KOPT-K1 (cell line): ENCODE measurements around the gene LAIR1.
"Not testable (repeated sequence)": the region's sequence is repeated elsewhere in the genome, so short reads cannot be mapped to it uniquely, and the experiment has no call there.

Source experiments
- H3K27ac ChIP-seq: fragments of 200-600 bp; sonication (generic); 2 replicates; pipeline ENCODE4 v1.5.1; 2016; ENCODE audit warnings: antibody characterized with exemption, mild to moderate bottlenecking, low read depth, low read length; ENCODE audit not compliant: poor library complexity, severe bottlenecking
- H3K36me3 ChIP-seq: fragments of 200-600 bp; sonication (generic); 2 replicates; pipeline ENCODE4 v1.5.1; 2017; ENCODE audit warnings: antibody characterized with exemption, mild to moderate bottlenecking, low read length, moderate library complexity; ENCODE audit not compliant: insufficient read depth
- H3K9me3 ChIP-seq: fragments of 200-600 bp; sonication (generic); 2 replicates; pipeline ENCODE4 v1.5.1; 2017; ENCODE audit warnings: antibody characterized with exemption, low read length, mild to moderate bottlenecking; ENCODE audit not compliant: insufficient read depth, poor library complexity, severe bottlenecking

Gene LAIR1

DNA sequence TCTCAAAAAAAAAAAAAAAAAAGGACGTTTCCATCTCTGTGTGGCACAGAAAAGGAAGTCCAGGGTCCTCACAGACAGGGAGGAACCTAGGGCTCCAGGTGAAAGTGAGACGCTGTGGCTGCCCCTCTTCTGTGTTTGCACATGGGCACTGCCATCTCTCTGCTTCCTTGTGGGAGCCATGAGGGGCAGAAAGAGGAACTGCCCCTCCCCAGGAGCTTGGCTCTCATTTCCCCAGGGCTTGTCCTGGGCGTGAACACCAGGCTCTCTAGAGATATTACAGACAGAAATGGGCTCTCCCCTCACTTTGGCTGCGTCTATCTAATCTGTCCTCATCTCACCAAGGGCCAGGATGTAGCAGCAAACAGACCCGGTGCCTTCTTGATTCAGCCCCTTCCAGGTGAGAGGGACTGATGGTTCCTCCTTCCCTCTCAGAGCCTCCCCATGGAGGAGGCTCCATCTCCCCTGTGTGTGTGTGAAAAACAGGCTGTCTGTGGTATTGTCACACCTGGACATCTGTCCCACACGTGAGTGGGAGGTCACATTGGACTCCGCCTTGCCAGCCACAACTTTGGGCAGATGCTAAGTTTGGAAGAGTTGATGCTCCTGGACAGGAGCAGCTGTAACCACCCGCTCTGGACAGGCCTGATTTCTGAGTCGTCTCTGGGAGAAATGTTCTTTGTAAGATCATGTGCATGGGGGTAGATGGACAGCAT is 24.9 kb downstream of the LAIR1 start:
- no peaks in the 10 kb centered on the region for H3K36me3 ChIP-seq
- H3K27ac ChIP-seq = no peak overlapping the region
- no peaks in the 10 kb centered on the region for H3K9me3 ChIP-seq

DNA sequence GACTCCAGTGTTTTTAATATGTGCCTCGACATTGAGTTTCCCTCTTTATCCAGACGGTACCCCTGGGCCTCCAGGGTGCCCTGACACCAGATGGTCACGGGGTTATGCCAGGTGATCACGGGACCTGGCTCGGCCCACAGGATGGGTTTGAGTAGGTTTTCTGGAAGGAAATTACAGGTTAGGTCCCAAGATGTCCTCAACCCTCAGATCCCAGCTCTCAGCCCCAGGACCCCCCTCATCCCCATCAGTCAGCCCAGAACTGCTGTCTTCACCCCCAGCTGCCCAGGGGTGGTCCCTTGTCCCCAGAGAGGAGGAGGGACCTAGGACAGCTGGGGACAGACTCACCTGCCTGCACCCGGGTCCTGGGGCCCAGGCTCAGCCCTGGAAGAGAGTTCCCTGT is 26.2 kb downstream of the LAIR1 start:
- Histone ChIP-seq H3K9me3 (no peaks in the 10 kb centered on the region), H3K36me3 (no peaks in the 10 kb centered on the region), H3K27ac (no peak overlapping the region)

DNA sequence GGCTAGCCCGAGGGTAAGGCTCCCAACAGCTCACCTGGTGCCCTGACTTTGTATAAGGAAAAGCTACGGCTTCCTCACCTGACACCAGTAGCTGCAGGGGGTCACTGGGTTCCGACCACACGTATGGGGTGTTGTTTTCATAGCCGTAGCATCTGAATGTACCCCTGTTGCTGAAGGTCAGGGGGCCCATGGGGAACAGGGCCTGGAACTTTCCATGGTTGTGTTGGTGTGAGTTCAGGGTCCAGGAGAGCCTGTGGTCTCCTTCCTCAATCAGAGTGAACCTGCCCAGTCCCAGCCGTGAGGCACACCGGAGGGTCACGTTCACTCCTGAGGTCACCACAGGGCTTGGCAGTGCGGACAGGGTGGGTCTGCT is 26.9 kb downstream of the LAIR1 start:
- Histone ChIP-seq H3K27ac (no peak overlapping the region), H3K36me3 (no peaks in the 10 kb centered on the region)

DNA sequence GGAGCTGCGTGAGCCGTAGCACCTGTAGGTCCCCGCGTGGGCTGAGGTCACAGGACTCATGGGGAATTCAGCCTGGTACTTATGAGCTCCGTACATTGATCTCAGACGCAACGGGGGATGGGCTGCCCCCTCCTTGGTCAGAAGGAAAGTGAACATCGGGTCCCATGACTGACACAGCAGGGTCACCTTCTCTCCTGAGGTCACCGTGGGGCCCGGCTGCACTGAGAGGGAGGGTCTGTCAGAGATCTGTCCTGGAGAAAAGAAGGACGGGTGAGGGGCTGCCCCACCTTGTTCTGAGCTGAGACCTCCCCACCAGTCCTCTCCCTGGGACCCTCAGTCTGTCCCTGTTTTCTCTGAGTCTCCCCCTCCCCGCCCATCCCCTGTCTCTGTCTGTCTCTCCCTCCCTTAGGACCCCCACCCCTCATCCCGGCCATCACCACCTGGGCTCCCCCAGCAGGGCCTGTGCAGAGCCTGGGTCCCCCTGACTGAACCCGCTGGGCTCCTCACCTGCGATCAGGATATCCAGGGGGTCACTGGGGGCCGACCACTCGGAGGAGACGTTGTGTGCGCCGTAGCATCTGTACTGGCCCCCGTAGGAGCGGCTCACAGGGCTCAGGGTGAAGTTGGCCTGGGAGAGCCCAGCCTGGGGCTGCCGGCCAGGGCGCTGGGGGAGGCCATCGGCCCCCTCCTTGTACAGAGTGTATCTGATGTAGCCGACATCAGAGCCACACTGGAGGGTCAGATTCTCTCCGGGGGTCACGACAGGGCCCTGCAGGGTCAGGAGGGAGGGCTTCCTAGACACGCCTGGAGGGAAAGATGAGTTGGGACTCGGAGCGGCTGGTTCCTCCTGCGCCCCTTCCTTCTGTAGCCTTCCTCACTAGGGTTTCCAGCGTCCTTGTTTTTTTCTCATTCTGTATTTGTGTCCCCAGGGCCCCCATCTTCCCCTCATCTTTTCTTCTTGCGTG is 27.6 kb downstream of the LAIR1 start:
- no peaks in the 10 kb centered on the region for H3K36me3 ChIP-seq
- H3K27ac ChIP-seq = no peak overlapping the region
- H3K9me3 ChIP-seq = no peaks in the 10 kb centered on the region

More for the DNA sequence above, 26.9 kb downstream of the LAIR1 start:
- no peaks in the 10 kb centered on the region for H3K9me3 ChIP-seq

DNA sequence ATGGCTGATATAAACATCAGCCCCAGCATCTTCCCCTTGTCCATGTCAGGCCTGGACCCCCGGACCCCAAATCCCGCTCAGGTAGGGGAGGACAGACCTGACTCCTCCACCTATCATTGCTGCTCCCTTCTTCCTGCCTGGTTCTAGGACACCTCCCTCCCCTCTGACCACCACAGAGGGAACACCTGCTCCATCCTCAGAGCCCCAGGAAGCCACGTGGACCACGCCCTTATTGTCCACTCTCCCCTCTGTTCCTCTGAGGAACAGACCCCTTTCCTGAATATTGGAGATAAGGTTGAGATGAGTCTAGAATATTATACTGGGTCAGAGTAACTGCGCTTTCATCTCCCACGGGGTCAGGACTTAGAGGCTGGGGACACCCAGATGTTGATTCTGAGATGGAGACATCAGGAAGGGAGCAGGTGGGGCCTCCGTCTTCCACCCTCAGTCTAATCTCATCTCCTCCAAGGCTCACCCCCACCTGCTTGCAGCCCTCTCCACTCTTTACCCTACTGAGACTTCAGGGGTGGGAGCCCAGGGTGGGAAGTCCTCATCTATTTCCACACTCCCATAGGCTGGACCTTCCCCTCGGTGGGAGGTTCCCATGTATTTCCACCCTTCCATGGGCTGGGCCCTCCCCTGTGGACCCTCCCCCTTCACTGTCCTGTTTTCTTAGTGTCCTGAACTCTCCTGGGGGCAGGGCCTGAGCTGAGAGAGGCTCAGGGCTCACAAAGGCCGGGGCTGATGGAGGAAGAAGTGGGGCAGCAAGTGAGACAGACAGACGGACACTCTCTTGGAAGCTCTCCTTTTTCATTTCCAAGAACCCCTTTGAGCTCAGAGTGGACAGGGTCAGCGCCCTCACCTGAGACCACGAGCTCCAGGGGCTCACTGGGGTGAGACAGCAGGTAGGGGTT is 28.5 kb downstream of the LAIR1 start:
- Histone ChIP-seq H3K9me3 (no peaks in the 10 kb centered on the region), H3K36me3 (no peaks in the 10 kb centered on the region), H3K27ac (no peak overlapping the region)

DNA sequence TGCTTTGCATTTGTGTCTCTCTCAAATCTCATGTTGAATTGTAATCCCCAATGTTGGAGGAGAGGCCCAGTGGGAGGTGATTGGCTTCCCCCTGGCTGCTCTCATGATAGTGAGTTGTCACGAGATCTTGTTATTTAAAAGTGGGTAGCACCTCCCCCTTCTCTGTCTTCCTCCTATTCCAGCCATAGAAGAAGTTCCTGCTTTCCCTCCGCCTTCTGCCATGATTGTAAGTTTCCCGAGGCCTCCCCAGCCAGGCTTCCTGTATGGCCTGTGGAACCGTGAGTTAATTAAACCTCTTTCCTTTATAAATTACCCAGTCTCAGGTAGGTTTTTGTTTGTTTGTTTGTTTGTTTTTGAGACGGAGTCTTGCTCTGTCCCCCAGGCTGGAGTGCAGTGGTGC is 29.6 kb downstream of the LAIR1 start:
- Histone ChIP-seq H3K9me3 (no peaks in the 10 kb centered on the region), H3K36me3 (no peaks in the 10 kb centered on the region), H3K27ac (no peak overlapping the region)

DNA sequence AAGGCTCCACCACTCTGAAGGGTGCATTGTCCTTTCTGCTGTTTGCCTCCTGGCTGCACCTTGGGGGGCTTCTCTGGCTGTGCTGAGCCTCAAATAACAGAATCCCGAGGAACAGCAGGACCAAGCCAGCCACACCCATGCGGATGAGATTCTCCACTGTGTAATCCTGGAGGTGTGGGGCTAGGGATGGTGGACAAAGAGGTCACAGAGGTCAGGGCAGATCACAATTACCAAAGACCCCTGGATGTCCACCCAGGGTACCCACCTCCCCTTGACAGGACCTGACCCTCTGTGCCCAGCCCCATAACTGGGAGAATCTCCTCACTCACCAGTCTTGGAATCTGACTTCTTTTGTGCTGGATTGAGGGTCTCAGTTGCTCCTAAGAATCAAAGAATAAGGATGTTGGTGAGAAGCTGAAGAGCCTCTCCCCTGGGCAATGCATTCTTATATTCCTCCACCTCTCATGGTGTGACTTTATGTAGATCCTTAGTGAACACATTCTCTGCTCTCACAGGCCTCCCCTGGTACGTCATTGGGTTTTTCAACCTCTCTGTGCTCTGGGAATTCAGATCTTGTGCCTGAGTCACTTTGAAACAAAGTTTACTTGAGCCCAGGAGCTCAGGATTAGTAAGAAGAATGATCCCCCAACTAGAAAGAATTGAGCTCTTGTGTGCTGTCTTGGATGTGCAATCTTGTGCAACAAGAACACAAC is 31.0 kb downstream of the LAIR1 start:
- H3K9me3 ChIP-seq = no peaks in the 10 kb centered on the region
- no peak overlapping the region for H3K27ac ChIP-seq
- no peaks in the 10 kb centered on the region for H3K36me3 ChIP-seq

DNA sequence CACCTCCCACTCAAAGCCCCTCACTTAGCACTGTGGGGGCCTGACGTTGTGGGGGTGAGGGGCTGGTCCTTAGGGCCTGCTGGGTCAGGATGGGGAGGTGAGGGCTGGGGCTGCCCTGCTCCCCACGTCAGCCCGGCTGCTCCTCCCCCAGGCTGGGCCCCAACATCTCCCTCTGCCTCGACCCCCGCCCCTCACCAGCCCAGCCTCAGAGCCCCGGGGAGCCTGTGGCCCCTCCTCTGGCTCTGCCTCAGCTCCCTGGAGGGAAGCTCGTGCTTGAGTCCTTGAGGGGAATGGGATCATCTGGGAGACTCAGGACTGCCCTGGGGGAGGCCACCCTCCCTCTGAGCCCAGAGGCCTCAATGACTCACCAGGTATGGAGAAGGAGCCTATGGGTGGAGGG is 32.6 kb downstream of the LAIR1 start:
- Histone ChIP-seq H3K36me3 (no peaks in the 10 kb centered on the region), H3K9me3 (no peaks in the 10 kb centered on the region), H3K27ac (no peak overlapping the region)

DNA sequence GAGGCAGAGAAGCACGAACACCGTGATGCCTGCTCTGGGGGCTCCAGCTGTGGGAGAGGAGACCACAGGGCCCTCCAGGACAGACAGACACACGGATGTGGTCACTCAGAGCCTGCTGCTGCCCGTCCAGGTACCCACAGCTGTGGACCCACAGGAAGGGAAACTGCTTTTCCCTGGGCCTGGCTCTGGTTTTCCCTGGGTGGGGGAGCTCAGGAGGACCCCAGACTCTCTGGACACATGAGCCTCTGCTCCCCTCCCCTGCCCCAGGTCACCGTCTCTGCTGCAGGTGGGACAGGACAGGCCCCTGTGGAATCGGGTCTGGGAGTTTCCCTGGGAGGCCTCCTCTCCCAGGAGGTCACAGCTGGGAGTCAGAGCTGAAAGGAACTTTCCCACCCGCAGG is 33.1 kb downstream of the LAIR1 start:
- no peaks in the 10 kb centered on the region for H3K36me3 ChIP-seq
- H3K9me3 ChIP-seq = no peaks in the 10 kb centered on the region
- H3K27ac ChIP-seq = no peak overlapping the region

DNA sequence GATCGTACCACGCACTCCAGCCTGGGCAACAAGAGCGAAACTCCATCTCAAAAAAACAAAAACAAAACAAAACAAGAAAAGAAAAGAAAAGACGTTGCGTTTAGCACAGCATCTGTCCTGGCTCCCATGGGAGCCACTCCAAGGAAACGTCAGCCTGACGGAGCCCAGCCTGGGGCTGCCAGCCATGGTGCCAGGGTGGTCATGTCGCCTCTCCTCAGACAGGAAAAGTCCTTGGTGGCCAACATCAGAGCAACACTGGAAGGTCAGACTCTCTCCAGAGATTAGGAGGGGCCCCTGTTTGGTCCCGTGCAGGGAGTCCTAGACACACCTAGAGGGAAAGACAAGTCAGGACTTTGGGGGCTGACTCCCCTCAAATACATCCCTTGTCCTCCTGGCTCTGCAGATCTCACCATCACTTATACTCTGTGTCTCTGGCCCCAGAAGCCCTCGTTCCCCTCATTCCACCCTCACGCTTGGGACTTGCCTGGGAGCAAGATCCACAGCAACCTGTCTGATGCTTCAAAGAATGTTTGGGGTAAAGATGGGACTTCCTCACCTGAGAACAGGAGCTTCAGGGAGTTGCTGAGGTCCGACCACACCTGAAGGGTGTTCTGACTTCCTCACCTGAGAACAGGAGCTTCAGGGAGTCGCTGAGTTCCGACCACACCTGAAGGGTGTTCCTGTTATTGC is 35.1 kb downstream of the LAIR1 start:
- H3K36me3 ChIP-seq = no peaks in the 10 kb centered on the region
- no peak overlapping the region for H3K27ac ChIP-seq
- H3K9me3 ChIP-seq = no peaks in the 10 kb centered on the region

DNA sequence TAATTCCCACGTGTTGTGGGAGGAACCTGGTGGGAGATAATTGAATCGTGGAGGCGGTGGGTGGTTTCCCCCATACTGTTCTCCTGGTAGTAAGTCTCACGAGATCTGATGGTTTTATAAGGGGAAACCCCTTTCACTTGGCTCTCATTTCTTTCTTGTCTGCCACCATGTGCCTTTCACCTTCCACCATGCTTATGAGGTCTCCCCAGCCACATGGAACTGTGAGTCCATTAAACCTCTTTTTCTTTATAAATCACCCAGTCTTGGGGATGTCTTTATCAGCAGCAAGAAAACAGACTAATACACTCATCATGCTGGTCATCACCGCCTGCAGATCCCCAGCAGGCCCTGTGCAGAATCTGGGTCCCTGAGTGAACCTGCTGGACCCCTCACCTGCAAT is 36.0 kb downstream of the LAIR1 start:
- not testable (repeated sequence) for H3K27ac ChIP-seq, H3K9me3 ChIP-seq, H3K36me3 ChIP-seq

DNA sequence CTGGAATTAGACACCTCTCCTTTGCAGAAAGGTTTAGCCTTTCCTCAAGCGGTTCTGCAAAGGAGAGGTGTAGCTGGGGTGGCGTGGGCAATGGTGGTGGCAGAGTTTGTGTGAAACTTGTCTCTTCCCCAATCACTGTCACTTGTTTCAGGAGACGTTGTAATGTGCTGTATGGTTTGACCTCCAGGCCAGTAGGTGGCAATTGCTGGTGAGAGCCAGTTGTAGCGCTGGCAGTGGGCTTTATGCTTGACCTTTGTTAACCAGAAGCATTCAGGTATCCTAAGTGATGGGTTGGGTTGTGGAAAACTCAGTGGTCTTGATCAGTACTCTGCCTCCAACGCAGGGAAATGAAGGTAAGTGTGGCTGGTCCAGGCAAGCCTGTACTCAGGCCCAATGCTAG is 39.1 kb downstream of the LAIR1 start:
- Histone ChIP-seq H3K36me3 (no peaks in the 10 kb centered on the region), H3K9me3 (no peaks in the 10 kb centered on the region), H3K27ac (peak overlapping the region; percentile 41)

DNA sequence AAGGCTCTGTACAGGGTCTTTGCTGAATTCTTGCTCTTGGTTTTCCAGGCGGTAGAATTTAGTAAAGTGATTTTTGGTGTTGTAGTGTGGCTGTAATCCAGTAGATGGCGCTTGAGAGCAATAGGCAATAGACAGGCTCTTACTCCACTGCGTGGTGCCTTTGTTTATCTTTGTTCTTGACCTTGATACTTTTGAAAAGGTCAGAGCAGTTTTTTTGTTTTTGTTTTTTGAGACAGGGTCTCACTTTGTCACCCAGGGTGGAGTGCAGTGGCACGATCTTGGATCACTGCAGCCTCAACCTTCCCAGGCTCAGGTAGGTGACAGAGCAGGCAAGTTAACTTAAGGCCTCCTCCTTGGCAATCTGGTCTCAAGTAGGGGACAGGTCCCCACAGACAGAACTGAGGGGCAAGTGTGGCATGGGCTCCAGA is 39.5 kb downstream of the LAIR1 start:
- Histone ChIP-seq H3K9me3 (no peaks in the 10 kb centered on the region), H3K27ac (peak overlapping the region; percentile 41), H3K36me3 (no peaks in the 10 kb centered on the region)

DNA sequence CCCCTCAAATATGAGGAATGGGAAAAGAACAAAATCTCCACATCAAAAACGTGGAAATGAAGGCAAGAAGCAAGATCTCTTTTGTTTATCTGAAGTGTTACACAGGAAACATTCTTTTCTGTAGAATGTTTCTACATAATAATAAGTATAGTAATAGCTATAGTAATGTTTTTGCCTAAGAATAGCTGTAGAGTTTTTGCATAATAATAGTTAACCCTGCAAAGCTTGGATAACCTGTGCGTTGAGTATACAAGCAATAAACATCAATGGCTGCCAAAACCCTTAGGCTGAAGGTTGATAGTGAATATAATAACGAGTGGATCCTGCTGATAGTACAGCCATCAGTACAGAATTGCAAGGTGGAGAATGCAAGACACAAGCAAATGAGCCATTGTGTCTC is 40.7 kb downstream of the LAIR1 start:
- no peaks in the 10 kb centered on the region for H3K36me3 ChIP-seq
- no peak overlapping the region for H3K27ac ChIP-seq
- no peaks in the 10 kb centered on the region for H3K9me3 ChIP-seq
